Limb (tissue), 2 donors: ENCODE results near the gene SPPL2B.
A peak's percentile ranks its signal among the peaks of the same experiment; 100 is the strongest.
"Not testable (repeated sequence)": the region's sequence is repeated elsewhere in the genome, so short reads cannot be mapped to it uniquely, and the experiment has no call there.

Experiments
- DNase-seq, 2 donors: peaks; one replicate each; pipeline ENCODE4 v3.0.0-alpha.2; 2016; ENCODE audit errors: extremely low spot score in 2 of 2

The SPPL2B gene

DNA sequence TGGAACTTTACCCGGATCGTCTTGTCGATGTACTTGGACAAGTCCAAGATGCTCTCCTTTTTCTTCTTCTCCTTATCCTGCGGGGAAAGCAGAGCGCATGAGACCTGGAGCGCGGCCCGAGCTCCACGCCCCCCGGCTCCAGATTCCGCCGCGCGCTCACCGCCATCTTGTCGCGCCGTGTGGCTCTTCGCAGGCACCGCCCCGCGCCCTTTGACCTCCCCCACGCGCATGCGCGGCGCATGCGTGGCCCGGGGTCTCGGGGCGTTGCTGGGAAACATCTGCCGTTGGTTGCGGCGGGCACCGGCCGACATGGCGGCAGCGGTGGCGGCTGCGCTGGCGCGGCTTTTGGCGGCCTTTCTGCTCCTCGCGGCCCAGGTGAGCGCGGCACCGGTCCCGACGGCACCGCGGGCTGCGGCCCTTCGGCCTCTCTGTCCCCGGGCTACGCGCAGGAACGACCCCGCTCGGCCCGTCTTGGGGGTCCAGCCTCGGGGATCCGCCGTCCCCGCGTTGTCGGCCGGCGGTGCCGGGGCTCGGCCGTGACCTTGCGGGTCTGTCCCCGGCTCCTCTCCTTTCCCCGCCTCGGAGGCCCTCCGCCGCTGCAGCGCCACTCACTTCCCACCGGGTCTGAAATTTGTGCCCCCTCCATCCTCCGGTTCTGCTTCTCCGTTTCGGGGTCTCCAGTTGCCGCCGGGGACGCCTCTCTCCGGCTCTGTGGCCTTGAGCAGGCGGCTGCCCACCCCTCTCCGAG is at the start of gene SPPL2B, which contains the start of gene LSM7:
SPPL2B (plus strand) TSS at position 284 of the 748 bp plus-strand sequence; CDS start at position 310, 26 bp downstream.
LSM7 (minus strand) TSS at position 186 of the 748 bp plus-strand sequence; CDS start at position 166, 20 bp downstream.
- DNase-seq = peak; percentile 91 to 95

- no peak for DNase-seq
Observed at GRCh38 chr19:2280633-2281264, 47.7 kb upstream of the SPPL2B start.

DNA sequence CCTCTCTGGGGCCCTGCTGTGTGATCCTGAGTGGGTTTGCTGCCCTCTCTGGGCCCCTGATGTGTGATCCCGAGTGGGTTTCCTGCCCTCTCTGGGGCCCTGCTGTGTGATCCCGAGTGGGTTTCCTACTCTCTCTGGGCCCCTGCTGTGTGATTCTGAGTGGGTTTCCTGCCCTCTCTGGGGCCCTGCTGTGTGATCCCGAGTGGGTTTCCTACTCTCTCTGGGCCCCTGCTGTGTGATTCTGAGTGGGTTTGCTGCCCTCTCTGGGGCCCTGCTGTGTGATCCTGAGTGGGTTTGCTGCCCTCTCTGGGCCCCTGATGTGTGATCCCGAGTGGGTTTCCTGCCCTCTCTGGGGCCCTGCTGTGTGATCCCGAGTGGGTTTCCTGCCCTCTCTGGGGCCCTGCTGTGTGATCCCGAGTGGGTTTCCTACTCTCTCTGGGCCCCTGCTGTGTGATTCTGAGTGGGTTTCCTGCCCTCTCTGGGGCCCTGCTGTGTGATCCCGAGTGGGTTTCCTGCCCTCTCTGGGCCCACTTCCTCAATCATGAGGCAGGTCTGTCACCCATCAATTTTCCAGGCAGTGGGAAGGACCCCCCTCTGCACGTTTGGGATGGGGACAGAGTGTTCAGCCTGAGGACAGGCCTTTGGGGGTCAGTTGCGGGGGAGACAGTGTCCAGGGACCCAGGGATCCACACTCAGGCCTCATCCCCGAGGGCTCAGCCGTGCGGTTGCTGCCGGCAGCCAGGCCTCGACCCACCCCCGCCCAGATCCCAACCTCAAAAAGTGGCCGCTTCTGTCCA is 47.0 kb upstream of the SPPL2B start:
- DNase-seq = not testable (repeated sequence)

GRCh38 chr19:2282062-2282861 is 46.2 kb upstream of the SPPL2B start, which contains the start of gene PEAK3:
PEAK3 (minus strand) TSS chr19:2282175; CDS start chr19:2280931, 1,244 bp downstream.
- peak; percentile 40 to 70 for DNase-seq

DNA sequence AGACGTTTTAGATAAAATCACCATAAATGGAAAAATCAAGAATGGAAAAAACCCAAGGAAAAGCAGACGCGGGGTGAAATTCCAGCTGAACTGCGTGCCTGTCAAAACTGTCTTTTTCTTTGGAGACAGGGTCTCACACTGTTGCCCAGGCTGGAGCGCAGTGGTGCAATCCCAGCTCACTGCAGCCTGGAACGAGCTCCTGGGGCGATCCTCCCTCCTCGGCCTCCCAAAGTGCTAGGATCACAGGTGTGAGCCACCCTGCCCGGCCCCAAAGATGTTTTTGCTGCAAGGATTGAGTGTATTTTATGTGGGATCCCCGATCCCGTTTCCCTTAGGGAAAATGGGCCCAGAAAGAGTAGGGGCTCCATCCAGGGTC is 45.6 kb upstream of the SPPL2B start:
- no peak for DNase-seq

DNA sequence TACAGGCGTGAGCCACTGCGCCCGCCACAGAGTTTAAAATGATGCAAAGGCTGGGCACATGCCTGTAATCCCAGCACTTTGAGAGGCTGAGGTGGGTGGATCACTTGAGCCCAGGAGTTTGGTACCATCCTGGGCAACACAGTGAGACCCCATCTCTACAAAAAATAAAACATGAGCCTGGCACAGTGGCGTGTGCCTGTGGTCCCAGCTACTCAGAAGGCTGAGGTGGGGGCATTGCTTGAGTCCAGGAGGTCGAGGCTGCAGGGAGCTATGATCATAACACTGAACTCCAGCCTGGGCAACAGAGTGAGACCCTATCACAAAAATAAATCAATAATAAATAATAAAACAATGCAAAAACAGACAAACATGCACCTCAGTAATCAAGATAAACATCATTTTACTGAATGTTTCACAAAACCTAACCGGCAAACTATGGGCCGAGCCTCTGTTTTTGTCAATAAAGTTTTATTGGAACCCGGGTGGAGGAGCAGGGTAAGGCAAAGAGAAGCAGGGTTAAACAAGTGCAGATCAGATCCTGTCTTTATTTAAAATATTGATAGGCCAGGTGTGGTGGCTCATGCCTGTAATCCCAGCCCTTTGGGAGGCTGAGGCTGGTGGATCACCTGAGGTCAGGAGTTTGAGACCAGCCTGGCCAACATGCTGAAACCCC is 44.5 kb upstream of the SPPL2B start:
- DNase-seq = no peak

GRCh38 chr19:2286402-2287140 is 41.9 kb upstream of the SPPL2B start:
- DNase-seq = no peak

DNA sequence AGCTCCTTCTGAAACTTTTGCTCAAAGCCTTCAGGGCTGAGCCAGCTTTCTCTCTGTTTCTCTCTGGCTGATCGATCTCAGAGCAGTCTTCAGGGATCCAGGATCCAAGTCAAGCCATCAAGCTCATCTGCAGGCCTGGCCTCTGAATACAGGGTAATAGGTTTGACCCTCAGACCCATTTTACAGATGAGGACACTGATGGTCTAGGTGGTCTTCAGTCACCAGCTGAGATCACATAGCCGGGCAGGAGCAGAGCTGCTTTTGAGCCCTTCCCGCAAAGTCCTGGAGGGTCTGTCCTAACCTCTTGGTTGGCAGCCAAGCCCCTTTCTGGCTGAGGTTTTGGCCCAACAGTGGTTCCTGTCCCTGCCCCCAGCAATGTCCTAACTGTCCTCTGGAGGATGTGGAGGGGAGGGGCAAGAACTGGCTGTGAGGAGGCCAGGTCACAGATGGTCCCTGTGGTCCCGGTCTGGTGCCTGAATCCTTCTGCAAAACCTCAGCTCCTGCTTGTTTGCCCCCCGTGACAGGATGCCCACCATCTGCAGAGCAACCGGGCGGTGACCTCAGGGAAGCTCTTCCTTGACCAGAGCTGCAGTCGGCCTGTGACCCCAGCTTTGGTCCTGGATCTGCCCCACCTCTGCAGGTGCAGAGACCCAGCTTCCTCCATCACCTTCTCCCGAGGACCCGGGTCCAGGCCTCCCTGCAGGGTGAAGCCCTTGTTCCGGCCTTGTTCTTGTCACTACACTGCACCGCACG is 40.7 kb upstream of the SPPL2B start:
- no peak for DNase-seq

- DNase-seq = no peak
Observed at GRCh38 chr19:2288338-2288817, 40.1 kb upstream of the SPPL2B start.

- no peak for DNase-seq
Observed at GRCh38 chr19:2288818-2289713, 39.4 kb upstream of the SPPL2B start.

DNA sequence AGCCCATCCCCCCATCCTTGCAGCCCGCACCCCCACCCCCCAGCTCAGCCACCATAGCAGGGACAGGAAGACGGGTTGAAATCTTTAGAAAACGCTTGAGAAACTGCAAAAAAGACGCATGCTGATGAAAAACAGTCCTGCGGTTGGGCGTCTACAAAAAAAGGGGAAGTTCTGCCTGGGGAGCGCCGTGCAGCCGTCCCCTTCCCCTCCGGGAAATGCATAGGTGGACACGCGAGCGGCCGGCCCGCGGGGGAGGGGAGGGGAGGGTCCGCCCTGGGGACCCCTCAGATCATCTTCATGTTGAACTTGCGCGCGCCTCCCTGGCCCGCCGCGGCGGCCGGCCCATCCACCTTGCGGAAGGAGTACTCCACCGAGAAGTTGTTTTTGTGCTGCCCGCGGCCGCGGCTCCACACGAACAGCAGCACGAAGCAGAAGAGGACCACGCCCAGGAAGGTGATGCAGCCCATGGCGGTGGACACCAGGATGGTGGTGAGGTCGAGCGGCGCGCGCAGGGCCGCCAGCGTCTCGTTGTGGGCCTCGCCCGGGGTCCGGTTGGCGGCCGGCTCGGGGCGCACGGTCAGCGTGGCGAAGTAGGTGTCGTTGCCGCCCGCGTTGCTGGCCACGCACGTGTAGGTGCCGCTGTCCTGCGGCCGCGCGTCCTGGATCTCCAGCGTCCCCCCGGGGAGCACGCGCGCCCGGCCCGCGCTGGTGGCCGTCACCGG is 38.6 kb upstream of the SPPL2B start:
- no peak for DNase-seq

GRCh38 chr19:2290441-2291184 is 37.9 kb upstream of the SPPL2B start:
- DNase-seq = no peak

GRCh38 chr19:2291185-2291751 is 37.2 kb upstream of the SPPL2B start:
- DNase-seq = peak in 1 of 2 donors; percentile 71

- no peak for DNase-seq
Observed at GRCh38 chr19:2294687-2295335, 33.7 kb upstream of the SPPL2B start.

DNA sequence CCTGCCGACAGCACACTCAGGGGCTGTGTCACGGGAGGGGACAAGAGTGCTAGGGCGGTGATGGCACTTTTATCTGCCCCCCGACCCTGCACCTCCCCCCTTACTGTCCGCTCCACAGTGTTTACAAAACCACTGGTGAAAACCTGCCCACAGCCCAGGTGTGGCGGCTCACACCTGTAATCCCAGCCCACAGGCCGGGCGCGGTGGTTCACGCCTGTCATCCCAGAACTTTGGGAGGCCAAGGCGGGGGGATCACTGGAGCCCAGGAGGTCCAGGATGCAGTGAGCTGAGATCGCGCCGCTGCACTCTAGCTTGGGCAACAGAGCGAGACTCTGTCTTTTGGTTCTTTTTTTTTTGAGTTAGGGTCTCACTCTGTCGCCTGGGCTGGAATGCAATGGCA is 32.3 kb upstream of the SPPL2B start:
- no peak for DNase-seq

DNA sequence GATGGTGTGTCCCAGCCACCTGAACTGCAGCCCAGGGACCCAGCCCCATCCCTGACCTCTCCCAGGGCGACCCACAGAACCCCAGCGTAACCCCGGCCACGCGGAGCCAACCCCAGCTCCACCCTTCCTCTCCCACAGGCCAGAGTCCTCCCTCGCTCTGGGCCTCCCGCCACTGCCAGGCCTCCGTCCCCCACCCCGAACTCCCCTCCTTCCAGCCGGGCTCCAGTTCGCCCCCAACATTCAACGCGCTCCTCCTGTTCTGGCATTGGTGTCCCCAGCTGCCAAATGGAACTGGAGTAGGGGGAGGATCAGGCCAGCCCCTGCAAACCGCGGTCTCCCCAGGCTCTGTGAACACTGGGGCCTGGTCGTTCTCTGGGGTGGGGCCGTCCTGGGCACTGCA is 28.0 kb upstream of the SPPL2B start:
- DNase-seq = no peak
